ENCODE data around the gene COG1. TPM values are rescaled to one million over a fixed set of nuclear protein-coding genes. Genes with fewer than 3 reads are reported as not detected.

Gene COG1
- total RNA-seq (2022; extraction: Qiagen RNA extraction), result 20.0 to 24.7 TPM (median 21.8 TPM) in 5 replicates

DNA sequence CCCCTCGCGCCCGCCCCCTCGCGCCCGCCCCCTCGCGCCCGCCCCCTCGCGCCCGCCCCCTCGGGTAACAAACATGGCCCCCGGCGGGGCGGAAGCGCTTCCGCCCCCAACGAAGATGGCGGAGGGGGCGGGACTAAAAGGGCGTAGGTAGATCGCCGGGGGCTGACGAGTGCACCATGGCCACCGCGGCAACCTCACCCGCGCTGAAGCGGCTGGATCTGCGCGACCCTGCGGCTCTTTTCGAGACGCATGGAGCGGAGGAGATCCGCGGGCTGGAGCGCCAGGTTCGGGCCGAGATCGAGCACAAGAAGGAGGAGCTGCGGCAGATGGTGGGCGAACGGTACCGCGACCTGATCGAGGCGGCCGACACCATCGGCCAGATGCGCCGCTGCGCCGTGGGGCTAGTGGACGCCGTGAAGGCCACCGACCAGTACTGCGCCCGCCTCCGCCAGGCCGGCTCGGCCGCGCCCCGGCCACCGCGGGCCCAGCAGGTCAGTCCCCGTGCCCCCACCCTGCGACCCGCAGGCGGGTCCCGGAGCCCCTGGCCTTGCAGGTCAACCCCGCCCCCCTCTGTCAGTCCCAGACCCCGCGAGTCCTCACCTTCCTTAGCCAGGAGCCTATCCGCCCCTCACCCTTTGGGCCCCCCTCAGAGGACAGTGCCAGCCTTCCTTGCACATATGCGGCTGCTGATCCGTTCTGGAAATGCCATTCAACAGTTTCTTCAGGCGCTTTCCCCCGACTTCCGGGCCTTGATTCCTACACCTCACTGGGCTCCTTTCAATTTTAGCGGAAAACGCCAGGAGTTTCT, at the start of gene COG1:
TSS of gene COG1 (plus strand) at position 162 of the 808 bp plus-strand sequence. CDS start at position 177, 15 bp downstream.

Other genes with a start within 250 kb of the COG1 start
- 13.4 to 19.8 TPM (median 16.0 TPM) in 5 replicates for gene SLC39A11, start 100.4 kb upstream of the COG1 start, total RNA-seq (2022; extraction: Qiagen RNA extraction)
- 0.06 to 0.13 TPM (median 0.09 TPM) in 5 replicates for gene SSTR2, start 28.0 kb upstream of the COG1 start, total RNA-seq (2022; extraction: Qiagen RNA extraction)
- gene CPSF4L, start 68.8 kb downstream of the COG1 start, total RNA-seq (2022; extraction: Qiagen RNA extraction), result not detected in 5 replicates
- gene CDC42EP4, start 118.9 kb downstream of the COG1 start, total RNA-seq (2022; extraction: Qiagen RNA extraction), result 53.3 to 64.5 TPM (median 64.1 TPM) in 5 replicates